Uterus (tissue), 2 donors: ENCODE measurements around the gene DCAF8.

ENCODE experiments used
- POLR2A ChIP-seq, 2 donors: fragments of 450-650 bp; IDR thresholded peaks; one replicate each; pipeline ENCODE4 v1.6.1; 2016; ENCODE audit warnings: antibody characterized with exemption in 2 of 2, mild to moderate bottlenecking in 1 of 2, moderate library complexity in 1 of 2
- TF ChIP-seq, protein P1 (sequence below), 4 experiments: fragments of 200-600 bp in 2 of 4; fragments of 450-650 bp in 2 of 4; sonication (generic) in 2 of 4; IDR thresholded peaks; one replicate each; pipeline ENCODE4 v1.5.1; 2016 to 2019; ENCODE audit warnings: antibody characterized with exemption in 4 of 4, mild to moderate bottlenecking in 2 of 4, moderate library complexity in 1 of 4

- TF ChIP-seq, protein P1, sequence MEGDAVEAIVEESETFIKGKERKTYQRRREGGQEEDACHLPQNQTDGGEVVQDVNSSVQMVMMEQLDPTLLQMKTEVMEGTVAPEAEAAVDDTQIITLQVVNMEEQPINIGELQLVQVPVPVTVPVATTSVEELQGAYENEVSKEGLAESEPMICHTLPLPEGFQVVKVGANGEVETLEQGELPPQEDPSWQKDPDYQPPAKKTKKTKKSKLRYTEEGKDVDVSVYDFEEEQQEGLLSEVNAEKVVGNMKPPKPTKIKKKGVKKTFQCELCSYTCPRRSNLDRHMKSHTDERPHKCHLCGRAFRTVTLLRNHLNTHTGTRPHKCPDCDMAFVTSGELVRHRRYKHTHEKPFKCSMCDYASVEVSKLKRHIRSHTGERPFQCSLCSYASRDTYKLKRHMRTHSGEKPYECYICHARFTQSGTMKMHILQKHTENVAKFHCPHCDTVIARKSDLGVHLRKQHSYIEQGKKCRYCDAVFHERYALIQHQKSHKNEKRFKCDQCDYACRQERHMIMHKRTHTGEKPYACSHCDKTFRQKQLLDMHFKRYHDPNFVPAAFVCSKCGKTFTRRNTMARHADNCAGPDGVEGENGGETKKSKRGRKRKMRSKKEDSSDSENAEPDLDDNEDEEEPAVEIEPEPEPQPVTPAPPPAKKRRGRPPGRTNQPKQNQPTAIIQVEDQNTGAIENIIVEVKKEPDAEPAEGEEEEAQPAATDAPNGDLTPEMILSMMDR (IDR thresholded peaks at IDR 0.05), result no peak
- TF ChIP-seq POLR2A (IDR thresholded peaks at IDR 0.05), result no peak
Measured at GRCh38 chr1:160232911-160233310, 29.4 kb downstream of the DCAF8 start.
